Prostate gland (tissue), 2 donors: ENCODE results near the gene KHDRBS1. TPM values are rescaled to one million over a fixed set of nuclear protein-coding genes. Genes with fewer than 3 reads are reported as not detected.

Experiments
- DNase-seq: peaks from one replicate; pipeline ENCODE4 v3.0.0-alpha.2; 2019; ENCODE audit warnings: low spot score
- H3K27ac ChIP-seq, 2 donors: fragments of 200-600 bp; sonication (generic); 2 replicates each; pipeline ENCODE4 v1.5.1; 2017 to 2019
- H3K27me3 ChIP-seq: fragments of 200-600 bp; sonication (generic); replicated peaks from 2 replicates; pipeline ENCODE4 v1.5.1; 2019; ENCODE audit not compliant: insufficient read depth
- H3K36me3 ChIP-seq, 2 donors: fragments of 200-600 bp; sonication (generic); 1 replicate in 1 of 2; 2 replicates in 1 of 2; pipeline versions ENCODE4 v1.5.1 to v1.8.1; 2017 to 2019
- H3K4me1 ChIP-seq: fragments of 200-600 bp; sonication (generic); replicated peaks from 2 replicates; pipeline ENCODE4 v1.5.1; 2019
- H3K4me3 ChIP-seq, 2 donors: fragments of 200-600 bp; sonication (generic); 2 replicates each; pipeline ENCODE4 v1.5.1; 2017 to 2019
- H3K9me3 ChIP-seq: fragments of 200-600 bp; sonication (generic); 2 replicates; pipeline ENCODE4 v1.5.1; 2017
- POLR2A ChIP-seq: fragments of 450-650 bp; IDR thresholded peaks from one replicate; pipeline ENCODE4 v1.6.1; 2016; ENCODE audit warnings: antibody characterized with exemption, mild to moderate bottlenecking
- POLR2AphosphoS5 ChIP-seq: sonication (generic); formaldehyde crosslinking; IDR thresholded peaks from one replicate; pipeline ENCODE4 v1.6.1; 2017; ENCODE audit warnings: antibody characterized with exemption
- WGBS: methylation state at CpG from one replicate; pipeline ENCODE4 v1.1.5; 2018; 5-methylcytosine and 5-hydroxymethylcytosine counted together
- intact Hi-C: fragments of 100-400 bp; cut with DNase I; formaldehyde crosslinking; loops from one replicate; pipeline ENCODE4 v1.14.2; 2022
- total RNA-seq, 2 donors: library from RNA; depleted of rRNA; stranded (reverse); fragments of >200 nt; gene quantifications; one replicate each; pipeline ENCODE4 v1.1.0, GENCODE V29; 2016
- TF ChIP-seq, protein P1 (sequence below), 4 experiments: fragments of 200-600 bp in 2 of 4; fragments of 450-650 bp in 2 of 4; sonication (generic) in 2 of 4; IDR thresholded peaks; 1 replicate in 3 of 4; 2 replicates in 1 of 4; pipeline ENCODE4 v1.5.1; 2016 to 2019; ENCODE audit warnings: antibody characterized with exemption in 4 of 4, mild to moderate bottlenecking in 2 of 4, moderate library complexity in 2 of 4

KHDRBS1 gene
- total RNA-seq, 2 donors from 2014 or later, result 77.3 to 77.6 TPM

DNA sequence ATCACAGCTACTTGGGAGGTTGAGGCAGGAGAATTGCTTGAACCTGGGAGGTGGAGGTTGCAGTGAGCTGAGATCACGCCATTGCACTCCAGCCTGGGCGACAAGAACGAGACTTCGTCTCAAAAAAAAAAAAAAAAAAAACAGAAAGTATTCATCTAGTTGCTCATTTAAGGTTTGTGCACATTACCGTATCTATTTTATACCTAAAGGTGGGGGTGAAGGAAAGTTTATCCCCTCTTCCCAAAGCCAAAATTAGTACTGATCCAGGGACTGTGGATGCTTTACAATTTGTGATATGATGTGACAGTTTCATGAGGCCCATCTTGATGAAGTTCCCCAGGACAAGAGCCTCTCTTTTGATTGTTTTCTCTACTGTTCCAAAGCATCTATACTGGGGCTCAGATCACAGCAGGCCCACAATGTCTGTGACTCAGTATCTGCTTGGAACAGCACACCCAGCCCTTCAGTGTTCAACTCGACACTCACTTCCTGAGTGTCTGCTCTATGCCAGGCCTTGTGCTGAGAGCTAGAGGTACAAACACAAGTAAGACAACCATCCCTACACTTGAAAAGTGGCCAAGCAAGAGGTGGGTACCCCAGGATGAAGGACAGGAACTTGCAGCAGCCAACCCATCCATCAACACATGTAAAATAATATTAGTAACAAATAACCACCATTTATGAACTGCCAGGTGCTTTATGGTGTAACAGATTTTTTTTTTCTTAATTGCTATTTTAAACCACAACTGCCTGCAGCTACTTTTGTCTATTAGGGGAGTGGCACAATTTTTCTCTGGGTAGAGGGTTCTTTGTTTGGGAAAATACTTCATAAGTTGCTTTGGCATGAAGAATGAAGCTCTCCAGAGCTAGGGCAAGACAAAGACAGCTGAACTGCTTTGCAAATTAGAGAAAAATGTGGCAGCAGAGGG is 29.0 kb upstream of the KHDRBS1 start:
- Histone ChIP-seq H3K4me1 (no peaks in the 10 kb centered on the region), H3K36me3 (no peaks in the 10 kb centered on the region), H3K9me3 (no peaks in the 10 kb centered on the region), H3K27ac (peak overlapping the region in 1 of 2 donors; percentile 11), H3K27me3 (no peaks in the 10 kb centered on the region), H3K4me3 (no peak overlapping the region)
- no peak for DNase-seq
- TF ChIP-seq POLR2A (no peak), POLR2AphosphoS5 (no peak)
- TF ChIP-seq, protein P1, sequence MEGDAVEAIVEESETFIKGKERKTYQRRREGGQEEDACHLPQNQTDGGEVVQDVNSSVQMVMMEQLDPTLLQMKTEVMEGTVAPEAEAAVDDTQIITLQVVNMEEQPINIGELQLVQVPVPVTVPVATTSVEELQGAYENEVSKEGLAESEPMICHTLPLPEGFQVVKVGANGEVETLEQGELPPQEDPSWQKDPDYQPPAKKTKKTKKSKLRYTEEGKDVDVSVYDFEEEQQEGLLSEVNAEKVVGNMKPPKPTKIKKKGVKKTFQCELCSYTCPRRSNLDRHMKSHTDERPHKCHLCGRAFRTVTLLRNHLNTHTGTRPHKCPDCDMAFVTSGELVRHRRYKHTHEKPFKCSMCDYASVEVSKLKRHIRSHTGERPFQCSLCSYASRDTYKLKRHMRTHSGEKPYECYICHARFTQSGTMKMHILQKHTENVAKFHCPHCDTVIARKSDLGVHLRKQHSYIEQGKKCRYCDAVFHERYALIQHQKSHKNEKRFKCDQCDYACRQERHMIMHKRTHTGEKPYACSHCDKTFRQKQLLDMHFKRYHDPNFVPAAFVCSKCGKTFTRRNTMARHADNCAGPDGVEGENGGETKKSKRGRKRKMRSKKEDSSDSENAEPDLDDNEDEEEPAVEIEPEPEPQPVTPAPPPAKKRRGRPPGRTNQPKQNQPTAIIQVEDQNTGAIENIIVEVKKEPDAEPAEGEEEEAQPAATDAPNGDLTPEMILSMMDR (IDR thresholded peaks at IDR 0.05), result no peak
- intact Hi-C loops, result no loop called here
- WGBS, result 83% methylated on average over 6 of the region's 6 CpGs

DNA sequence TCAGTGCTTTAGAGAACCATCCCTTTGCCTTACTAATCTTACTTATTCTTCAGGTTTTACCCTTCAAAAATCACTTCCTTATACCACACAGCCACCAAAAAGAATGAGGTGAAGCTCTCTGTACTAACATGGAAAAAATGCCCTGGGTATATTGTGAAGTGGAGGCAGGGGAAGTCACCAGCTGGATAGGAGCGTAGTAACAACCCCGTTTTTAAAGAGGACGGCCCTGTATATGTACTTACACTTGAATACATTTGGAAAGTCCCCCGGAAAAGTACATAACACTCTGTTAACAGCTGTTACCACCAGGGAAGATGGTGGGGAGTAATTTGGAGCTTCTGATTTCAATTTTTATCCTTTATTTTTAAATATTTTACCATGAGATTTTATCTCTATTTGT is 28.2 kb upstream of the KHDRBS1 start:
- Histone ChIP-seq H3K4me1 (no peaks in the 10 kb centered on the region), H3K27ac (peak overlapping the region in 1 of 2 donors; percentile 11), H3K36me3 (no peaks in the 10 kb centered on the region), H3K9me3 (no peaks in the 10 kb centered on the region), H3K27me3 (no peaks in the 10 kb centered on the region), H3K4me3 (no peak overlapping the region)
- DNase-seq, result no peak
- intact Hi-C loops, result no loop called here
- TF ChIP-seq POLR2AphosphoS5 (no peak), POLR2A (no peak)
- TF ChIP-seq, protein P1 (IDR thresholded peaks at IDR 0.05), result no peak
- WGBS, result 18% methylated on average over 4 of the region's 4 CpGs

DNA sequence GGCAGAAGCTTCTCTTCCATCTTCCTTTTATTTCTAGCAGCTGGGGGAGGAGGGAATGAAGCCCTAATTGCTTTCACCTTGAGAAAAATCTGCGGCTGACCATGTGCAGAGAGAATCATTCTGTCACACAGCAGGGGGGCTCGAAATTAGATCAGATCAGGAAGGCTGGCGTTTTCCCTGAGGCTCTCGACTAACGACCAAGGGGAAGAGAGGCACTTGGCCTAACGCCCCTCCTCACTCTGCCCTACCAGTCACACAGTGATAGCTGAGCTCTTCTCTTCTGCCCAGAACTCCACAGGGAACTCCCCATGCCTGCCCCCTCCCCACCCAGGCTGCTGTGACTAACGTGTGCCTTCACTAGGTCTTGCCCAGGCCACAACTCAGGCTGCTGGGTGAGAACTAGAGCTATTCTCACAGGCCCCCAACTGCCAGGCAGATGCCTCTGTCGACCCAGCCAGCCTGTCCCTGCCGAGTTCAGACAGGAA is 26.5 kb upstream of the KHDRBS1 start:
- Histone ChIP-seq H3K36me3 (no peaks in the 10 kb centered on the region), H3K27ac (no peak overlapping the region), H3K4me1 (no peaks in the 10 kb centered on the region), H3K4me3 (no peak overlapping the region), H3K9me3 (no peaks in the 10 kb centered on the region), H3K27me3 (no peaks in the 10 kb centered on the region)
- WGBS, result 63% methylated on average over 9 of the region's 9 CpGs
- intact Hi-C loops, result no loop called here
- DNase-seq, result no peak
- TF ChIP-seq POLR2A, result no peak
- TF ChIP-seq, protein P1 (IDR thresholded peaks at IDR 0.05), result no peak
- TF ChIP-seq POLR2AphosphoS5, result no peak

DNA sequence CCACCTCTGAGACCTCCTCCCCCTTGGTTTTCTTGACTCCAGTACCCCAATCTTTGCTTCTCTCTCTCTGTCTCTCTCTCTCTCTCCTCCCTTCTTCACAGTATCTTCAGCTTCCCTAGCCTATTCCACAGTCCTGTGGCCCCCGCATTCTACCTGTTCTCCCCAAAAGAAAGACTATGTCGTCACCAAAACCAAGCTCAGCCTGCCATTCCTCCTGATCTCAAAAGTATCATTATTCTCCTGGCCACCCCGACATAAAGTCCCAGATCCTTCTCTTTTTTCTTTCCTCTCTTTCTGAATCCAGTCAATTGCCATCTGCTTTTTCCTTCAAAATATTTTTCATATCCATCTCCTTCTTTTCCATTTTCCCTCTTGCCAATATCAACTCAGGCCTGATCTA is 23.7 kb upstream of the KHDRBS1 start:
- intact Hi-C loops, result no loop called here
- no peak for DNase-seq
- WGBS, result 95% methylated on average over 3 of the region's 3 CpGs
- H3K36me3 ChIP-seq, result no peaks in the 10 kb centered on the region
- TF ChIP-seq POLR2AphosphoS5 (no peak), POLR2A (no peak)
- TF ChIP-seq, protein P1 (IDR thresholded peaks at IDR 0.05), result no peak
- no peaks in the 10 kb centered on the region for H3K4me1 ChIP-seq
- no peaks in the 10 kb centered on the region for H3K9me3 ChIP-seq
- H3K27ac ChIP-seq, result no peak overlapping the region
- H3K27me3 ChIP-seq, result no peaks in the 10 kb centered on the region
- no peak overlapping the region for H3K4me3 ChIP-seq

DNA sequence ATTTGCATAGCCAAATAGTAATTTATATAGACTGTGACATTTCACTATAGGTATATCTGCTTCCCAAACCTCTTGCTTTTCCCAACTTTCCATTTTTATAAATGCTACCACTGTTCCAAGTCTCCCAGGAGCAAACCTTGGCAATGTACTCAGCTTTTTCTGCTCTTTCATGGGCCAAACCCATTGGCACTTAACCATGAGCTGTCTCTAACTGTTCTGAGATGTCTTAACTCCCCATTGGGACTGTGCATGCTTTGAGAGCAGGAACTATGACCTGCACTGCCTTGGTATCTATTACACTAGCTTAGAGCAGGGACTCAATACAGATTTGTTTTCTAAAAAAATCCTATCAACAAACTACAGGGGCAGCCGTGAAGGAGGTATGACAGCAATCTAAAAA is 22.5 kb upstream of the KHDRBS1 start:
- DNase-seq, result no peak

More for the DNA sequence above, 22.5 kb upstream of the KHDRBS1 start:
- no peaks in the 10 kb centered on the region for H3K36me3 ChIP-seq
- no peaks in the 10 kb centered on the region for H3K4me1 ChIP-seq
- TF ChIP-seq, protein P1 (IDR thresholded peaks at IDR 0.05), result no peak
- TF ChIP-seq POLR2A, result no peak
- no peak for TF ChIP-seq POLR2AphosphoS5
- intact Hi-C loops, result no loop called here
- WGBS, result 54% methylated on average over 1 of the region's 1 CpG
- no peaks in the 10 kb centered on the region for H3K9me3 ChIP-seq
- H3K4me3 ChIP-seq, result no peak overlapping the region
- H3K27ac ChIP-seq, result no peak overlapping the region
- H3K27me3 ChIP-seq, result no peaks in the 10 kb centered on the region
